HG02870 (cell line): ENCODE results near the gene CHRNE.
A peak's percentile ranks its signal among the peaks of the same experiment; 100 is the strongest.

Experiments used
- ATAC-seq: cut with Tn5 transposase; IDR thresholded peaks from one replicate; pipeline ENCODE4 v1.9.1; 2021; ENCODE audit warnings: mild to moderate bottlenecking, moderate library complexity; ENCODE audit not compliant: unreplicated experiment

CHRNE gene

GRCh38 chr17:4903051-4903818 lies at the start of gene CHRNE:
TSS of gene CHRNE (minus strand) at chr17:4903098. CDS start at chr17:4903063, 35 bp downstream.
- ATAC-seq = no peak

GRCh38 chr17:4951486-4951885 lies 48.6 kb upstream of the CHRNE start:
- no peak for ATAC-seq

GRCh38 chr17:4950746-4951204 lies 47.9 kb upstream of the CHRNE start, which contains the start of gene ENO3:
TSS of gene ENO3 (plus strand) at chr17:4951119. CDS start at chr17:4951830, 711 bp downstream.
- no peak for ATAC-seq

- peak; percentile 2 for ATAC-seq
Measured at GRCh38 chr17:4950075-4950745, 47.3 kb upstream of the CHRNE start.

- peak; percentile 28 for ATAC-seq
Measured at GRCh38 chr17:4949321-4950074, 46.6 kb upstream of the CHRNE start.

- ATAC-seq = peak; percentile 25
Measured at GRCh38 chr17:4948931-4949320, 46.0 kb upstream of the CHRNE start.

- no peak for ATAC-seq
Measured at GRCh38 chr17:4948166-4948930, 45.5 kb upstream of the CHRNE start, which contains the start of gene PFN1. TSS of gene PFN1 (minus strand) at chr17:4948530. CDS start at chr17:4948394, 136 bp downstream.

GRCh38 chr17:4947411-4948165 lies 44.7 kb upstream of the CHRNE start:
- ATAC-seq = no peak

- no peak for ATAC-seq
Measured at GRCh38 chr17:4947010-4947410, 44.1 kb upstream of the CHRNE start.

- ATAC-seq = no peak
Measured at GRCh38 chr17:4946312-4946976, 43.5 kb upstream of the CHRNE start.

- no peak for ATAC-seq
Measured at GRCh38 chr17:4945944-4946280, 43.0 kb upstream of the CHRNE start.

GRCh38 chr17:4945176-4945943 lies 42.5 kb upstream of the CHRNE start:
- no peak for ATAC-seq

GRCh38 chr17:4944554-4945175 lies 41.8 kb upstream of the CHRNE start:
- ATAC-seq = no peak

- no peak for ATAC-seq
Measured at GRCh38 chr17:4944163-4944553, 41.3 kb upstream of the CHRNE start.

GRCh38 chr17:4942760-4943508 lies 40.0 kb upstream of the CHRNE start:
- no peak for ATAC-seq

GRCh38 chr17:4941319-4941610 lies 38.4 kb upstream of the CHRNE start:
- no peak for ATAC-seq

GRCh38 chr17:4940555-4941318 lies 37.8 kb upstream of the CHRNE start:
- peak; percentile 3 for ATAC-seq
